SK-N-SH (cell line): Measurements from ENCODE around the gene PACC1. TPM values are rescaled to one million over a fixed set of nuclear protein-coding genes. Genes with fewer than 3 reads are reported as not detected.

Experiments
- CTCF ChIA-PET: fragments of 300-600, 350-600 bp; formaldehyde crosslinking; extraction: SDS; loops from one replicate; lab custom pipeline; 2021; lab: Yijun Ruan, JAX
- POLR2A ChIA-PET: fragments of 350-600 bp; sonication (Branson Sonifier 250); formaldehyde crosslinking; extraction: SDS; loops from one replicate; lab custom pipeline; 2020; ENCODE audit warnings: antibody characterized with exemption, inconsistent platforms; lab: Yijun Ruan, JAX
- DNase-seq: peaks from one replicate; pipeline ENCODE4 v3.0.0; 2012
- H2AFZ ChIP-seq: fragments of 200-600 bp; sonication (generic); 2 replicates; pipeline ENCODE4 v1.8.1; 2016; ENCODE audit warnings: antibody characterized with exemption, mild to moderate bottlenecking, low read depth
- H3F3A ChIP-seq: fragments of 200-600 bp; sonication (generic); replicated peaks from 2 replicates; pipeline ENCODE3; 2016; ENCODE audit warnings: antibody characterized with exemption, mild to moderate bottlenecking; ENCODE audit not compliant: insufficient read depth
- H3K27ac ChIP-seq, 2 experiments: fragments of 200-500 bp in 1 of 2; fragments of 200-600 bp in 1 of 2; sonication (Bioruptor generic) in 1 of 2; sonication (generic), shearing (Covaris generic) in 1 of 2; 2 replicates each; pipeline versions ENCODE4 v1.5.1 to v1.6.1; 2014 to 2016; ENCODE audit warnings: low read depth in 2 of 2, inconsistent platforms in 1 of 2, low read length in 1 of 2, mild to moderate bottlenecking in 1 of 2, mixed read lengths in 1 of 2
- H3K27me3 ChIP-seq: fragments of 200-600 bp; sonication (generic), shearing (Covaris generic); 2 replicates; pipeline ENCODE4 v1.6.1; 2016; ENCODE audit warnings: mixed run types; ENCODE audit not compliant: insufficient read depth
- H3K36me3 ChIP-seq, 2 experiments: fragments of 200-500 bp in 1 of 2; fragments of 200-600 bp in 1 of 2; sonication (Bioruptor generic) in 1 of 2; sonication (generic) in 1 of 2; replicated peaks in 1 of 2; 2 replicates each; pipeline versions ENCODE3 to v1.5.1; 2014 to 2016; ENCODE audit warnings: low read length in 1 of 2, mild to moderate bottlenecking in 1 of 2; ENCODE audit not compliant: insufficient read depth in 2 of 2, control insufficient read depth in 1 of 2
- H3K4me1 ChIP-seq, 2 experiments: fragments of 200-500 bp in 1 of 2; fragments of 200-600 bp in 1 of 2; sonication (Bioruptor generic) in 1 of 2; sonication (generic), shearing (Covaris generic) in 1 of 2; 2 replicates each; pipeline versions ENCODE4 v1.5.1 to v1.6.1; 2014 to 2016; ENCODE audit warnings: low read depth in 1 of 2, low read length in 1 of 2, mixed run types in 1 of 2; ENCODE audit not compliant: insufficient read depth in 2 of 2, control insufficient read depth in 1 of 2
- H3K4me2 ChIP-seq: fragments of 200-600 bp; sonication (generic), shearing (Covaris generic); 2 replicates; pipeline ENCODE4 v1.6.1; 2017; ENCODE audit warnings: mixed run types
- H3K4me3 ChIP-seq, 2 experiments: fragments of 200-500 bp in 1 of 2; fragments of 200-600 bp in 1 of 2; sonication (Bioruptor generic) in 1 of 2; sonication (generic), shearing (Covaris generic) in 1 of 2; 2 replicates each; pipeline versions ENCODE4 v1.5.1 to v1.8.1; 2014 to 2016; ENCODE audit warnings: low read depth in 2 of 2, inconsistent platforms in 1 of 2, low read length in 1 of 2, mild to moderate bottlenecking in 1 of 2, mixed read lengths in 1 of 2, moderate library complexity in 1 of 2
- H3K79me2 ChIP-seq: fragments of 200-600 bp; sonication (generic); 2 replicates; pipeline ENCODE4 v1.8.1; 2017; ENCODE audit warnings: mild to moderate bottlenecking; ENCODE audit not compliant: insufficient read depth
- H3K9ac ChIP-seq: fragments of 200-600 bp; sonication (generic); 2 replicates; pipeline ENCODE4 v1.6.1; 2017; ENCODE audit warnings: mixed run types
- H3K9me2 ChIP-seq: fragments of 200-600 bp; sonication (generic); 2 replicates; pipeline ENCODE4 v1.6.1; 2017; ENCODE audit warnings: mixed run types
- H3K9me3 ChIP-seq: fragments of 200-600 bp; sonication (generic); 2 replicates; pipeline ENCODE4 v1.6.1; 2017; ENCODE audit warnings: mixed run types, mild to moderate bottlenecking, moderate library complexity
- H4K20me1 ChIP-seq: fragments of 200-600 bp; sonication (generic); 2 replicates; pipeline ENCODE4 v1.6.1; 2017; ENCODE audit warnings: mild to moderate bottlenecking, mixed run types; ENCODE audit not compliant: insufficient read depth
- EP300 ChIP-seq, 2 experiments: IDR thresholded peaks; 2 replicates each; pipeline versions ENCODE4 v1.4.0 to v1.6.1; 2012; ENCODE audit warnings: borderline replicate concordance in 1 of 2, low read depth in 1 of 2, low read length in 1 of 2
- FOXJ3 ChIP-seq: sonication (generic); formaldehyde crosslinking; IDR thresholded peaks from 2 replicates; pipeline ENCODE4 v1.5.1; 2020; ENCODE audit warnings: mild to moderate bottlenecking, missing genetic modification reagents
- GABPA ChIP-seq: IDR thresholded peaks from 2 replicates; pipeline ENCODE4 v1.4.0; 2012; ENCODE audit warnings: low read depth, mild to moderate bottlenecking
- IRF3 ChIP-seq: fragments of 150-350 bp; IDR thresholded peaks from 2 replicates; pipeline ENCODE4 v1.6.1; 2016; ENCODE audit warnings: mild to moderate bottlenecking, low read depth, low read length
- JUND ChIP-seq: IDR thresholded peaks from 2 replicates; pipeline ENCODE4 v1.4.0; 2012
- RAD21 ChIP-seq: IDR thresholded peaks from 2 replicates; pipeline ENCODE4 v1.6.1; 2012; ENCODE audit warnings: mild to moderate bottlenecking, low read length
- REST ChIP-seq: IDR thresholded peaks from 2 replicates; pipeline ENCODE4 v1.6.1; 2012; ENCODE audit warnings: mild to moderate bottlenecking, low read depth, low read length, moderate library complexity
- TCF12 ChIP-seq: IDR thresholded peaks from 2 replicates; pipeline ENCODE4 v1.4.0; 2012
- WGBS: methylation state at CpG from one replicate; pipeline ENCODE4 v1.1.6; 2017; ENCODE audit warnings: low lambda C conversion rate; 5-methylcytosine and 5-hydroxymethylcytosine counted together
- polyA plus RNA-seq, 3 experiments: library from polyadenylated mRNA; depleted of rRNA; stranded (reverse); fragments of >200 nt; gene quantifications; 2 replicates each; pipeline ENCODE4 v1.2.3, GENCODE V29; 2012
- TF ChIP-seq, protein P1 (sequence below): IDR thresholded peaks from 2 replicates; pipeline ENCODE4; 2012
- TF ChIP-seq, protein P2 (sequence below): IDR thresholded peaks from 2 replicates; pipeline ENCODE4 v1.4.0; 2012; ENCODE audit warnings: low read depth, borderline replicate concordance

Gene PACC1
- polyA plus RNA-seq, 1 of the 3 experiments (the other 2 are of a cell fraction), result 23.1 TPM

DNA sequence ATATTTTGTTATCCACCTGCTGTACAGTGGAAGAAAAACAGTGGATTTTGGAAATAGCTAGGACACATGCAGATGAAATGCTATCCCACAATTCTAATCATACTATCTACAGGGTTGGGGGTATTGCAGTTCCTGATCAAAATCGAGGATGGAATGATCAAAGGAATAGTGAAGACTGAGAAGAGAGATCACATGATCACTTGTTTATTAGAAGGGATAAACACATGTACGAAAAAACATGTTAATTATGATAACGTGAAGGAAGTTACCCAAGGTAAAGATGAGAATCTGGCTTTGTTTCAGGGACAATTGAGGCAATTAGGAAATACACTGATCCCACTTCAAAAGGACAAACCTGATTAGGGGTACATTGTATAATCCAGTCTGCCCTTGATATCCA is 9.2 kb upstream of the PACC1 start:
- TF ChIP-seq REST (no peak), FOXJ3 (CRISPR knock-in tag) (no peak), EP300 (IDR thresholded peaks at IDR 0.05; ENCODE audit: borderline replicate concordance in 1 of 2, low read depth in 1 of 2, low read length in 1 of 2) (no peak)
- TF ChIP-seq, protein P1, sequence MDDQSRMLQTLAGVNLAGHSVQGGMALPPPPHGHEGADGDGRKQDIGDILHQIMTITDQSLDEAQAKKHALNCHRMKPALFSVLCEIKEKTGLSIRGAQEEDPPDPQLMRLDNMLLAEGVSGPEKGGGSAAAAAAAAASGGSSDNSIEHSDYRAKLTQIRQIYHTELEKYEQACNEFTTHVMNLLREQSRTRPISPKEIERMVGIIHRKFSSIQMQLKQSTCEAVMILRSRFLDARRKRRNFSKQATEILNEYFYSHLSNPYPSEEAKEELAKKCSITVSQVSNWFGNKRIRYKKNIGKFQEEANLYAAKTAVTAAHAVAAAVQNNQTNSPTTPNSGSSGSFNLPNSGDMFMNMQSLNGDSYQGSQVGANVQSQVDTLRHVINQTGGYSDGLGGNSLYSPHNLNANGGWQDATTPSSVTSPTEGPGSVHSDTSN, result no peak
- CTCF ChIA-PET, result interaction anchor here (1.2 kb wide), 1 partner anchor 32 kb away, joined by 4 read pairs; no protein-coding TSS in a partner anchor
- WGBS, result 44% methylated on average over 3 of the region's 3 CpGs

DNA sequence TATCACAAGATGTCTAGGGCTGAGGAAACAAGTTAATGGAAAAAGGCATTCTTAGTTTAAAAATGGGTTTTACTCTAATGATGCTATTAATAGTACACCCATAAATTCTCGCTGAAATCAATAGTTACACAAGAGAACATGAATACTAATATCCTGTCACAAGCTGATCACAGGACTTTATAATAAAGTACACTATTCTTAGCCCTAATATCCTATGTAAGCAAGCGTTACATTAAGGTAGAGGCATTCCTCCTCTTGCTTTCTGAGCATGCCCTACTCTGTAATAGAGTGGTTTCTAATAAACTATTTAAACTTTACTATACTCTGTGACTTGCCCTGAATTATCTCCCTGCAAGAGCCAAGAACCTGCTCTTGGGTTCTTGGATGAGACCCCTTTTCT is 6.5 kb upstream of the PACC1 start:
- Histone ChIP-seq H3F3A (no peaks in the 10 kb centered on the region), H3K79me2 (no peaks in the 10 kb centered on the region), H3K27ac (no peak overlapping the region), H4K20me1 (no peaks in the 10 kb centered on the region), H3K4me2 (no peak overlapping the region), H3K4me3 (no peak overlapping the region), H3K9me3 (no peaks in the 10 kb centered on the region), H3K4me1 (no peaks in the 10 kb centered on the region), H3K36me3 (no peaks in the 10 kb centered on the region), H3K9me2 (no peaks in the 10 kb centered on the region), H2AFZ (no peak overlapping the region), H3K27me3 (no peaks in the 10 kb centered on the region; the same call in 1 of the 2 replicates), H3K9ac (no peak overlapping the region)
- CTCF ChIA-PET, result no interaction called here
- POLR2A ChIA-PET, result no interaction called here
- WGBS, result 65% methylated on average over 2 of the region's 2 CpGs
- TF ChIP-seq RAD21 (no peak), GABPA (no peak), IRF3 (no peak), TCF12 (no peak), JUND (no peak)
- TF ChIP-seq, protein P2, sequence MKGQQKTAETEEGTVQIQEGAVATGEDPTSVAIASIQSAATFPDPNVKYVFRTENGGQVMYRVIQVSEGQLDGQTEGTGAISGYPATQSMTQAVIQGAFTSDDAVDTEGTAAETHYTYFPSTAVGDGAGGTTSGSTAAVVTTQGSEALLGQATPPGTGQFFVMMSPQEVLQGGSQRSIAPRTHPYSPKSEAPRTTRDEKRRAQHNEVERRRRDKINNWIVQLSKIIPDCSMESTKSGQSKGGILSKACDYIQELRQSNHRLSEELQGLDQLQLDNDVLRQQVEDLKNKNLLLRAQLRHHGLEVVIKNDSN, result no peak
- DNase-seq, result no peak

More for the DNA sequence above, 9.2 kb upstream of the PACC1 start:
- H3K36me3 ChIP-seq, result no peaks in the 10 kb centered on the region
- H3F3A ChIP-seq, result no peaks in the 10 kb centered on the region
- H3K9me2 ChIP-seq, result no peaks in the 10 kb centered on the region
- H3K4me1 ChIP-seq, result no peaks in the 10 kb centered on the region
- no peaks in the 10 kb centered on the region; the same call in 1 of the 2 replicates for H3K27me3 ChIP-seq
- H3K9me3 ChIP-seq, result no peaks in the 10 kb centered on the region
- POLR2A ChIA-PET, result no interaction called here
- no peak overlapping the region for H3K9ac ChIP-seq
- no peak overlapping the region for H3K4me2 ChIP-seq
- no peaks in the 10 kb centered on the region for H4K20me1 ChIP-seq
- H2AFZ ChIP-seq, result no peak overlapping the region
- H3K4me3 ChIP-seq, result no peak overlapping the region
- H3K27ac ChIP-seq, result no peak overlapping the region
- no peaks in the 10 kb centered on the region for H3K79me2 ChIP-seq
- DNase-seq, result no peak
